ENCODE data around the gene SLC9A9.

DNA sequence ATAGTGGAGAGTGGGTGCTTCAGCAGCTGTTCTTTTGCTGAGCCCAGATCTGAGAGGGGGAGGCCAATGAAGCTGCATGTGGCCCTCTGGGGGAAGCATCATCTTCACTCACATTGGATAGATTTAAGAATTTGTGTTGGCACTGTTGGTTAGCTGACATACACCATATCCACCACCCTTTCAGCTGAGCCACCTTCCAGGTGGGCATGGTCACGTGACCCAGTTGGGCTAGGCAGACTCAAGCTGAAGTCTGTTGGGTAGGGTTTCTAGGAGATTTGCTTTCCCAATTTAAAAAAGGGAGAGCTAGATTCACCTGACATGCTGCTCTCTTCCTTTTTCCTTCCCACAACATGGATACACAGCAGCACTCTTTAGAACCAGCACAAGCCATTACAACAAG, 417.7 kb downstream of the SLC9A9 start:
- TF ChIP-seq, protein P1, sequence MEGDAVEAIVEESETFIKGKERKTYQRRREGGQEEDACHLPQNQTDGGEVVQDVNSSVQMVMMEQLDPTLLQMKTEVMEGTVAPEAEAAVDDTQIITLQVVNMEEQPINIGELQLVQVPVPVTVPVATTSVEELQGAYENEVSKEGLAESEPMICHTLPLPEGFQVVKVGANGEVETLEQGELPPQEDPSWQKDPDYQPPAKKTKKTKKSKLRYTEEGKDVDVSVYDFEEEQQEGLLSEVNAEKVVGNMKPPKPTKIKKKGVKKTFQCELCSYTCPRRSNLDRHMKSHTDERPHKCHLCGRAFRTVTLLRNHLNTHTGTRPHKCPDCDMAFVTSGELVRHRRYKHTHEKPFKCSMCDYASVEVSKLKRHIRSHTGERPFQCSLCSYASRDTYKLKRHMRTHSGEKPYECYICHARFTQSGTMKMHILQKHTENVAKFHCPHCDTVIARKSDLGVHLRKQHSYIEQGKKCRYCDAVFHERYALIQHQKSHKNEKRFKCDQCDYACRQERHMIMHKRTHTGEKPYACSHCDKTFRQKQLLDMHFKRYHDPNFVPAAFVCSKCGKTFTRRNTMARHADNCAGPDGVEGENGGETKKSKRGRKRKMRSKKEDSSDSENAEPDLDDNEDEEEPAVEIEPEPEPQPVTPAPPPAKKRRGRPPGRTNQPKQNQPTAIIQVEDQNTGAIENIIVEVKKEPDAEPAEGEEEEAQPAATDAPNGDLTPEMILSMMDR (IDR thresholded peaks at IDR 0.05; ENCODE audit: poor library complexity, severe bottlenecking): no peak
- TF ChIP-seq RAD21 (conservative IDR thresholded peaks at IDR 0.05) (no peak), POLR2AphosphoS5 (IDR thresholded peaks at IDR 0.05) (no peak), MXI1 (conservative IDR thresholded peaks at IDR 0.05; ENCODE audit: poor library complexity, severe bottlenecking) (no peak), TAF1 (IDR thresholded peaks at IDR 0.05; ENCODE audit: low read depth) (no peak)
